SK-N-SH (cell line): ENCODE measurements around the gene PXT1. TPM values are rescaled to one million over a fixed set of nuclear protein-coding genes. Genes with fewer than 3 reads are reported as not detected.

Experiments used
- CTCF ChIA-PET: fragments of 300-600, 350-600 bp; formaldehyde crosslinking; extraction: SDS; loops from one replicate; lab custom pipeline; 2021; lab: Yijun Ruan, JAX
- POLR2A ChIA-PET: fragments of 350-600 bp; sonication (Branson Sonifier 250); formaldehyde crosslinking; extraction: SDS; loops from one replicate; lab custom pipeline; 2020; ENCODE audit warnings: antibody characterized with exemption, inconsistent platforms; lab: Yijun Ruan, JAX
- DNase-seq: peaks from one replicate; pipeline ENCODE4 v3.0.0; 2012
- H2AFZ ChIP-seq: fragments of 200-600 bp; sonication (generic); 2 replicates; pipeline ENCODE4 v1.8.1; 2016; ENCODE audit warnings: antibody characterized with exemption, mild to moderate bottlenecking, low read depth
- H3F3A ChIP-seq: fragments of 200-600 bp; sonication (generic); replicated peaks from 2 replicates; pipeline ENCODE3; 2016; ENCODE audit warnings: antibody characterized with exemption, mild to moderate bottlenecking; ENCODE audit not compliant: insufficient read depth
- H3K27ac ChIP-seq, 2 experiments: fragments of 200-500 bp in 1 of 2; fragments of 200-600 bp in 1 of 2; sonication (Bioruptor generic) in 1 of 2; sonication (generic), shearing (Covaris generic) in 1 of 2; 2 replicates each; pipeline versions ENCODE4 v1.5.1 to v1.6.1; 2014 to 2016; ENCODE audit warnings: low read depth in 2 of 2, inconsistent platforms in 1 of 2, low read length in 1 of 2, mild to moderate bottlenecking in 1 of 2, mixed read lengths in 1 of 2
- H3K27me3 ChIP-seq: fragments of 200-600 bp; sonication (generic), shearing (Covaris generic); 2 replicates; pipeline ENCODE4 v1.6.1; 2016; ENCODE audit warnings: mixed run types; ENCODE audit not compliant: insufficient read depth
- H3K36me3 ChIP-seq, 2 experiments: fragments of 200-500 bp in 1 of 2; fragments of 200-600 bp in 1 of 2; sonication (Bioruptor generic) in 1 of 2; sonication (generic) in 1 of 2; replicated peaks in 1 of 2; 2 replicates each; pipeline versions ENCODE3 to v1.5.1; 2014 to 2016; ENCODE audit warnings: low read length in 1 of 2, mild to moderate bottlenecking in 1 of 2; ENCODE audit not compliant: insufficient read depth in 2 of 2, control insufficient read depth in 1 of 2
- H3K4me1 ChIP-seq, 2 experiments: fragments of 200-500 bp in 1 of 2; fragments of 200-600 bp in 1 of 2; sonication (Bioruptor generic) in 1 of 2; sonication (generic), shearing (Covaris generic) in 1 of 2; 2 replicates each; pipeline versions ENCODE4 v1.5.1 to v1.6.1; 2014 to 2016; ENCODE audit warnings: low read depth in 1 of 2, low read length in 1 of 2, mixed run types in 1 of 2; ENCODE audit not compliant: insufficient read depth in 2 of 2, control insufficient read depth in 1 of 2
- H3K4me2 ChIP-seq: fragments of 200-600 bp; sonication (generic), shearing (Covaris generic); 2 replicates; pipeline ENCODE4 v1.6.1; 2017; ENCODE audit warnings: mixed run types
- H3K4me3 ChIP-seq, 2 experiments: fragments of 200-500 bp in 1 of 2; fragments of 200-600 bp in 1 of 2; sonication (Bioruptor generic) in 1 of 2; sonication (generic), shearing (Covaris generic) in 1 of 2; 2 replicates each; pipeline versions ENCODE4 v1.5.1 to v1.8.1; 2014 to 2016; ENCODE audit warnings: low read depth in 2 of 2, inconsistent platforms in 1 of 2, low read length in 1 of 2, mild to moderate bottlenecking in 1 of 2, mixed read lengths in 1 of 2, moderate library complexity in 1 of 2
- H3K79me2 ChIP-seq: fragments of 200-600 bp; sonication (generic); 2 replicates; pipeline ENCODE4 v1.8.1; 2017; ENCODE audit warnings: mild to moderate bottlenecking; ENCODE audit not compliant: insufficient read depth
- H3K9ac ChIP-seq: fragments of 200-600 bp; sonication (generic); 2 replicates; pipeline ENCODE4 v1.6.1; 2017; ENCODE audit warnings: mixed run types
- H3K9me2 ChIP-seq: fragments of 200-600 bp; sonication (generic); 2 replicates; pipeline ENCODE4 v1.6.1; 2017; ENCODE audit warnings: mixed run types
- H3K9me3 ChIP-seq: fragments of 200-600 bp; sonication (generic); 2 replicates; pipeline ENCODE4 v1.6.1; 2017; ENCODE audit warnings: mixed run types, mild to moderate bottlenecking, moderate library complexity
- H4K20me1 ChIP-seq: fragments of 200-600 bp; sonication (generic); 2 replicates; pipeline ENCODE4 v1.6.1; 2017; ENCODE audit warnings: mild to moderate bottlenecking, mixed run types; ENCODE audit not compliant: insufficient read depth
- CHD2 ChIP-seq: fragments of 150-350 bp; IDR thresholded peaks from 2 replicates; pipeline ENCODE4 v1.6.1; 2018; ENCODE audit warnings: low read length; ENCODE audit not compliant: partially characterized antibody
- ELF1 ChIP-seq: IDR thresholded peaks from 2 replicates; pipeline ENCODE4 v1.4.0; 2012
- FOSL2 ChIP-seq: IDR thresholded peaks from 2 replicates; pipeline ENCODE4 v1.4.0; 2012; ENCODE audit warnings: low read depth, mild to moderate bottlenecking, moderate library complexity, borderline replicate concordance
- FOXM1 ChIP-seq: IDR thresholded peaks from 2 replicates; pipeline ENCODE4 v1.4.0; 2012; ENCODE audit warnings: low read depth, mild to moderate bottlenecking
- GABPA ChIP-seq: IDR thresholded peaks from 2 replicates; pipeline ENCODE4 v1.4.0; 2012; ENCODE audit warnings: low read depth, mild to moderate bottlenecking
- GATA2 ChIP-seq: sonication (generic); formaldehyde crosslinking; IDR thresholded peaks from 2 replicates; pipeline ENCODE4 v1.5.0; 2020; ENCODE audit warnings: mild to moderate bottlenecking, missing genetic modification reagents
- JUND ChIP-seq: IDR thresholded peaks from 2 replicates; pipeline ENCODE4 v1.4.0; 2012
- MAX ChIP-seq: IDR thresholded peaks from 2 replicates; pipeline ENCODE4 v1.4.0; 2012; ENCODE audit warnings: low read depth
- POLR2AphosphoS5 ChIP-seq: IDR thresholded peaks from 2 replicates; pipeline ENCODE4 v1.6.1; 2012; ENCODE audit warnings: low read depth, low read length
- RAD21 ChIP-seq: IDR thresholded peaks from 2 replicates; pipeline ENCODE4 v1.6.1; 2012; ENCODE audit warnings: mild to moderate bottlenecking, low read length
- REST ChIP-seq: IDR thresholded peaks from 2 replicates; pipeline ENCODE4 v1.6.1; 2012; ENCODE audit warnings: mild to moderate bottlenecking, low read depth, low read length, moderate library complexity
- RFX5 ChIP-seq: IDR thresholded peaks from 2 replicates; pipeline ENCODE4 v1.6.1; 2012; ENCODE audit warnings: mild to moderate bottlenecking, improper control_type of control experiment, low read length
- SIN3A ChIP-seq: IDR thresholded peaks from 2 replicates; pipeline ENCODE4 v1.6.1; 2012; ENCODE audit warnings: low read depth, mild to moderate bottlenecking, low read length, moderate library complexity, borderline replicate concordance
- SMC3 ChIP-seq: IDR thresholded peaks from 2 replicates; pipeline ENCODE4 v1.6.1; 2012; ENCODE audit warnings: low read depth, low read length, improper control_type of control experiment
- TEAD4 ChIP-seq: IDR thresholded peaks from 2 replicates; pipeline ENCODE4 v1.4.0; 2012; ENCODE audit warnings: mild to moderate bottlenecking, borderline replicate concordance; ENCODE audit not compliant: insufficient read depth
- USF2 ChIP-seq: fragments of 150-350 bp; IDR thresholded peaks from 2 replicates; pipeline ENCODE4 v1.6.1; 2017; ENCODE audit warnings: antibody characterized with exemption, low read length, low read depth, borderline replicate concordance
- polyA plus RNA-seq, 3 experiments: library from polyadenylated mRNA; depleted of rRNA; stranded (reverse); fragments of >200 nt; gene quantifications; 2 replicates each; pipeline ENCODE4 v1.2.3, GENCODE V29; 2012

The PXT1 gene
- polyA plus RNA-seq, 1 of the 3 experiments (the other 2 are of a cell fraction): not detected

- H3K4me1 ChIP-seq: peaks cover 5 to 7% of the 10 kb centered on the region in 2 experiments
- no peak overlapping the region for H3K4me2 ChIP-seq
- CTCF ChIA-PET: interaction anchor here (1.7 kb wide), 1 partner anchor 17 kb away, joined by 4 read pairs; no protein-coding TSS in a partner anchor
- H4K20me1 ChIP-seq: peaks cover 25% of the 10 kb centered on the region
- H3K79me2 ChIP-seq: peaks cover 95% of the 10 kb centered on the region
- peaks cover 4 to 23% of the 10 kb centered on the region in 2 experiments for H3K36me3 ChIP-seq
- H3K27ac ChIP-seq: no peak overlapping the region
- peaks cover 22% of the 10 kb centered on the region for H3F3A ChIP-seq
- DNase-seq: no peak
- H3K27me3 ChIP-seq: no peaks in the 10 kb centered on the region
- H3K9ac ChIP-seq: no peak overlapping the region
- no peak overlapping the region for H2AFZ ChIP-seq
- no peak for TF ChIP-seq REST
- TF ChIP-seq SIN3A: no peak
- TF ChIP-seq CHD2: no peak
- no peak for TF ChIP-seq MAX
- no peak for TF ChIP-seq FOSL2
- TF ChIP-seq USF2: no peak
- TF ChIP-seq JUND: no peak
- no peak for TF ChIP-seq RAD21
- no peak for TF ChIP-seq GABPA
- no peak for TF ChIP-seq FOXM1
- TF ChIP-seq SMC3: no peak
- TF ChIP-seq ELF1: no peak
- TF ChIP-seq POLR2AphosphoS5: no peak
- TF ChIP-seq TEAD4: no peak
- TF ChIP-seq GATA2: no peak
- TF ChIP-seq RFX5: no peak
- H3K9me3 ChIP-seq: no peaks in the 10 kb centered on the region
- POLR2A ChIA-PET: no interaction called here
- H3K9me2 ChIP-seq: no peaks in the 10 kb centered on the region
- no peak overlapping the region for H3K4me3 ChIP-seq
Measured at GRCh38 chr6:36460916-36461315, 18.3 kb upstream of the PXT1 start.
